ENCODE results near the gene NUTM2A.
"Not testable (repeated sequence)": the region's sequence is repeated elsewhere in the genome, so short reads cannot be mapped to it uniquely, and the experiment has no call there.

NUTM2A gene

GRCh38 chr10:87247335-87247734 is 22.1 kb downstream of the NUTM2A start:
- not testable (repeated sequence) for DNase-seq (ENCODE audit: low spot score)

GRCh38 chr10:87248818-87249353 is 23.6 kb downstream of the NUTM2A start:
- DNase-seq (ENCODE audit: low spot score): not testable (repeated sequence)

- not testable (repeated sequence) for DNase-seq (ENCODE audit: low spot score)
These were observed 55.6 kb downstream of the NUTM2A start for GRCh38 chr10:87280749-87281392.
